ENCODE data around the gene EMC9.

Gene EMC9

DNA sequence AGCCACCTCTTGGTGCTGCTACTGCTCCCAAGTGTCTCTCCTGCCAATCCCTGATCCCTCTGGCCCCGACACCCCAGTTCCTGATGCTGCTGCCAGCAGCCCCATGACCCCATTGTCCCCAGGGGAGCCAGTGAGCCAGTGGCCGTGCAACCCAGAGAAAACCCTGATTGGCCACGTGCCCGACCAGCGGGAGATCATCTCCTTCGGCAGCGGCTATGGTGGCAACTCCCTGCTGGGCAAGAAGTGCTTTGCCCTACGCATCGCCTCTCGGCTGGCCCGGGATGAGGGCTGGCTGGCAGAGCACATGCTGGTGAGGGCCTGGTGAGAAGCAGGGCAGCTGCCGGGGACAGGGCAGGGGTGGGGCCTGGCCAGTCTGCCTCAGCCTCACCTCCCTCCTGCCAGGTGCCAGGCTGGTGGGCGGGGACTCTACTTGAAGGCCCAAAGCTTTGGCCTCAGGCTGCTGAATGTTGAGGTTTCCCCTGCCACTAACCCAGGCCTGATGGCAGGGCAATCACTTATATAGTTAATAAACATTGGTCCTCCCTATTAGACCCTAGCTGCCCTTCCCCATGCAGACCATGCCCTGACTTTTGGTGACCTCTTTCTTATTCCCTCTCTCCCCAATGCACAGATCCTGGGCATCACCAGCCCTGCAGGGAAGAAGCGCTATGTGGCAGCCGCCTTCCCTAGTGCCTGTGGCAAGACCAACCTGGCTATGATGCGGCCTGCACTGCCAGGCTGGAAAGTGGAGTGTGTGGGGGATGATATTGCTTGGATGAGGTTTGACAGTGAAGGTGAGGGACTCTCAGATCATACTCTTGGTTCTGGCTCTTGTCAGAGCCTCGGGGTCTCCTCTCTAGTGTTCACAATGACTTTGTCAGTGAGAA lies 42.2 kb downstream of the EMC9 start:
- no peak overlapping the region for H3K4me3 ChIP-seq
- DNase-seq (ENCODE audit: low spot score) = no peak
- TF ChIP-seq, protein P1, sequence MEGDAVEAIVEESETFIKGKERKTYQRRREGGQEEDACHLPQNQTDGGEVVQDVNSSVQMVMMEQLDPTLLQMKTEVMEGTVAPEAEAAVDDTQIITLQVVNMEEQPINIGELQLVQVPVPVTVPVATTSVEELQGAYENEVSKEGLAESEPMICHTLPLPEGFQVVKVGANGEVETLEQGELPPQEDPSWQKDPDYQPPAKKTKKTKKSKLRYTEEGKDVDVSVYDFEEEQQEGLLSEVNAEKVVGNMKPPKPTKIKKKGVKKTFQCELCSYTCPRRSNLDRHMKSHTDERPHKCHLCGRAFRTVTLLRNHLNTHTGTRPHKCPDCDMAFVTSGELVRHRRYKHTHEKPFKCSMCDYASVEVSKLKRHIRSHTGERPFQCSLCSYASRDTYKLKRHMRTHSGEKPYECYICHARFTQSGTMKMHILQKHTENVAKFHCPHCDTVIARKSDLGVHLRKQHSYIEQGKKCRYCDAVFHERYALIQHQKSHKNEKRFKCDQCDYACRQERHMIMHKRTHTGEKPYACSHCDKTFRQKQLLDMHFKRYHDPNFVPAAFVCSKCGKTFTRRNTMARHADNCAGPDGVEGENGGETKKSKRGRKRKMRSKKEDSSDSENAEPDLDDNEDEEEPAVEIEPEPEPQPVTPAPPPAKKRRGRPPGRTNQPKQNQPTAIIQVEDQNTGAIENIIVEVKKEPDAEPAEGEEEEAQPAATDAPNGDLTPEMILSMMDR (IDR thresholded peaks at IDR 0.05) = no peak
- H3K27ac ChIP-seq = no peak overlapping the region

DNA sequence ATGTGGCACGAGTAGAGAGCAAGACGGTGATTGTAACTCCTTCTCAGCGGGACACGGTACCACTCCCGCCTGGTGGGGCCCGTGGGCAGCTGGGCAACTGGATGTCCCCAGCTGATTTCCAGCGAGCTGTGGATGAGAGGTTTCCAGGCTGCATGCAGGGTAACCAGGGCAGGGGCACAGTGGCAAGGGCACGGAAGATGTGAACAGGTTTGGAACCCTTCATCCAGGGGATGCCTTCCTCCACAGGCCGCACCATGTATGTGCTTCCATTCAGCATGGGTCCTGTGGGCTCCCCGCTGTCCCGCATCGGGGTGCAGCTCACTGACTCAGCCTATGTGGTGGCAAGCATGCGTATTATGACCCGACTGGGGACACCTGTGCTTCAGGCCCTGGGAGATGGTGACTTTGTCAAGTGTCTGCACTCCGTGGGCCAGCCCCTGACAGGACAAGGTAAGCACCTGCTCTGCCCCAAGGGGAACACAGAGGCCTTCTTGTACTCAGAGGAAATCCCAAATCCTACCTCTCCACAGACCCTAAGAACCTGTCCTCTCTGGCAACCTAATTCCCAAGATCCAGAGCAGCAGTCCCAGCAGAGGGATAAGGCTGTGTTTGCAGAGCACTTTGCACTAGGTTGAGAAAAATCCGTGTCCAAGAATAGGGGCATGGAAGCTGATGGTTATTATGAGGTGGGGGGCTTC lies 43.0 kb downstream of the EMC9 start:
- Histone ChIP-seq H3K4me3 (no peak overlapping the region), H3K27ac (no peak overlapping the region)
- no peak for DNase-seq (ENCODE audit: low spot score)
- TF ChIP-seq, protein P1 (IDR thresholded peaks at IDR 0.05) = no peak

DNA sequence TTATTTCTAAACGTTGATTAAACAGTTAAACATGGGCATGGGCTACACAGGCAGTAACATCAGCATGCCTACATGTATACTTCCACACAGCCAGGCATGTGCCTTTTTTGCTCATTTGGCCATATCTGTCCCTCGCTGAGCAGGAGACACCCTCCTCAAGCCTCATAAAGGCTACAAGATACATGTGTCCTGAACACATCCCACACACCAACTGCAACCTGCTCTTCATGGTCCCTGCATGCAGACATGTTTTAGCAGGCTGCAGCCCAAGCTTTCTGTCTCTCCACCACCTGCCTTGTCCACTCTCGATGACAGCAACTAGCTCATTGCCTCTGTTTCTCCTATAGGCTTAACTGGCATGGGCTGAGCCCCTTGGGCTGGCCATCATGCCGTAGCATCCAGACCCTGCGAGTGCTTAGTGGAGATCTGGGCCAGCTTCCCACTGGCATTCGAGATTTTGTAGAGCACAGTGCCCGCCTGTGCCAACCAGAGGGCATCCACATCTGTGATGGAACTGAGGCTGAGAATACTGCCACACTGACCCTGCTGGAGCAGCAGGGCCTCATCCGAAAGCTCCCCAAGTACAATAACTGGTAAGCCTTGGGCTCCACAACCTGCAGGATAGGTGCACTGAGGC lies 44.7 kb downstream of the EMC9 start:
- Histone ChIP-seq H3K27ac (no peak overlapping the region), H3K4me3 (no peak overlapping the region)
- no peak for DNase-seq (ENCODE audit: low spot score)
- TF ChIP-seq, protein P1 (IDR thresholded peaks at IDR 0.05) = no peak

DNA sequence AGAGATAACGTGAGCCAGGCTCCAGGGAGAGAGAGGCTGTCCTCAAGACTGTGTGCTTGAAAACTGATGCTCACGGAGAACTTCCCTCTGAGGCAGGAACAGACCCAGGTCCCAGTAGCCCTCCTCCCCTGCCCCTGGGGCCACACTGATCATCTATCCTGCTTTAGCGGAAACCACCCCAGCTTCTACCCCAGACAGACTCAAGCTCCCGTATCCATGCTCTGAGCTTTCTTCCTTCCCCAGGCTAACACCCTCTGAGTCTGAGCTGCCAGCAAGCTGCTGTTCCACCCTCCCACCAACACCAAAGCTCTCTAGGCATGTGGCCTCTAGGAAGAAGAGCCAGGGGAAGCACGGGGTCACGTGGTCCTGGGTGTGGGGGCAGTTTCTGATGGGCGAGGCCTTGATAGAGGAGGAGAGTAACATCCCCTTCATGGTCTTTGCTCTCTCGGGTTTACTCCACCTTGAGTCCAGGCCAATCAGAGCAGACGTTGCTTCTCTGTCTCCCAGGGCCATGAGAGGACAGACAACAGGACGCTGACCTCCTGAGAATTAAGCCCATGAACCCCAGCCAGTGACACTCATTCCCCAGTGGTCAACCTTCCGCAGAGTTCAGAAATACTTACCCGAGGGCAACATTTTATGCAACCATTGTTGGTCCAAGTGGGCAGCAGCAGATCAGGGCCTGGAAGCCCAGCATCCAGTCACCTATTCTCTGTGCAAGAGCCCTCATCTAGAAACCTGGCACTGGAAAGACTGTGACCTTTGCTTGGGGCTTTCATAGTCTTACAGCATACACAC lies 45.9 kb downstream of the EMC9 start:
- Histone ChIP-seq H3K4me3 (peak overlapping the region; percentile 80), H3K27ac (peak overlapping the region; percentile 81 to 95)
- TF ChIP-seq, protein P1 (IDR thresholded peaks at IDR 0.05) = no peak
- DNase-seq (ENCODE audit: low spot score) = no peak

DNA sequence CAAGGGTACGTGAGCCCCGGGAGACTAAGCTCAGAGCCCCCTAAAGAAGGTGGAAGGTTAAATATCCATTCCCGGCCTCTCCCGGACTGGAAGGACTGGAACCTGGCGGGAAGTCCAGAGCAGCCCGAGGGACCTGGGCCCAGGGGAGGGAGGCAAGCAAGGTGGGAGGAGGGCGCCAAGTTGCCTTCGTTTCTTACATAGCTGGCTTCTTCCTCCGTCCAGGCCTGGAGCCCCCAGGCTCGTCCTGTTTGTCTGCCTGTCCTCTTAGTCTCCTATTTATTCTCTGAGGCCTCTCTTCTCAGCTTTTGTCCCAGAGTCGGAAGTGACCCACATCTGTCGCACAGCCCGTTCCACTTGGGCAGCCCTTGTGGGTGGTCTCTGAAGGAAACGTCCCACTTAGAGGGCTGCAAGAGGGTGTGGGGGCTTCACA lies 46.5 kb downstream of the EMC9 start:
- peak overlapping the region; percentile 80 for H3K4me3 ChIP-seq
- TF ChIP-seq, protein P1 (IDR thresholded peaks at IDR 0.05) = no peak
- H3K27ac ChIP-seq = peak overlapping the region; percentile 81 to 95
- DNase-seq (ENCODE audit: low spot score) = no peak

All from coronary artery (tissue), 2 donors.